Measurements from ENCODE around the gene SCARF1.

SCARF1 gene

DNA sequence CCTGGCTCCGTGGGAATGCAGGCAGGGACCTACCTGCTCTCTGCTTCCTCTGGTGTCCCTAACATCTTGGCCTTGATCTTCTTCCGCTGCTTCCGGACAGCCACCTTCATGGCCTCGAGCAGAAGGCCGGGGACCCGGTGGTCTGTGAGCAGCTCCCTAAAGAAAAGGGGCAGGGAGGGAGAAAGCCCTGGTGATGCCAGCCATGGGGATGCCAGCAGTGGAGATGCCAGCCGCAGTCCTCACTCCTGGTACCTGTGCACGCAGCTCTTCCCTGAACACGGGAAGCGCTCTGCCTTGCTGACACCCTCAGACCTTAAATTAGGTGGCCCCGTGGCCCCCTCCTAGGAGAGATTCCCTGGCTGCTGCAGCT, 2.3 kb upstream of the SCARF1 start:
- DNase-seq: no peak

DNA sequence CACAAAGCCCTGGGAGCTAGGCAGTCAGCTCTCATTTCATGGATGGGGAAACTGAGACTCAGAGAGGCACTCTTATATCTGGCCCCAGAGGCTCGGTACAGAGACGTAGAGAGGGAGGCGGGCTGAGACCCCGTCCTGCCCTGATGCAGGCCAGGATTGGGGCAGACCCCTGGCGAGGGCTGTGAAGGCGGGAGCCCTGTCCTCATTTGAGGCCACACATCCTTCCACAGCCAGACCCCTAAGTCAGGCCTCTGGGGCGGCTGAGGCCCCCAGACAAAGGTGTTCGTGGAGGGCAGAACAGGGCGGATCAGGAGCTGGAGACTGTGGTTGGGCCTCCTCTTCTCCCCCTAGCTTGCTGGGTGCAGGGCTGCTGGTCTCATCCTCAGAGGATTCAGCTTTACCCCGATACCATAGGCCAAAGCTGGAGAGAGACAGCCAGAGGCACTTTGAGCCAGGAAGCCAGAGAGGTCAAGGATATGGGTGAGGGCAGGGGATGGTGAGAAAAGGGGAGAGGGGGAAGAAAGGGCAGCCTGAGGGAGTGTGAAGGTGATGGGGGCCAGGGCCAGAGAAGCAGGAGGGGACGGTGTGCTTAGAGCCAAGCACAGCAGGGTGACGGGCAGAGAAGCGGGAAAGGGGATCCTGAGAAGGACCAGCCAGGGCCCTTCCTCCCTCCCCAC, 805 bp upstream of the SCARF1 start:
- no peak for DNase-seq

DNA sequence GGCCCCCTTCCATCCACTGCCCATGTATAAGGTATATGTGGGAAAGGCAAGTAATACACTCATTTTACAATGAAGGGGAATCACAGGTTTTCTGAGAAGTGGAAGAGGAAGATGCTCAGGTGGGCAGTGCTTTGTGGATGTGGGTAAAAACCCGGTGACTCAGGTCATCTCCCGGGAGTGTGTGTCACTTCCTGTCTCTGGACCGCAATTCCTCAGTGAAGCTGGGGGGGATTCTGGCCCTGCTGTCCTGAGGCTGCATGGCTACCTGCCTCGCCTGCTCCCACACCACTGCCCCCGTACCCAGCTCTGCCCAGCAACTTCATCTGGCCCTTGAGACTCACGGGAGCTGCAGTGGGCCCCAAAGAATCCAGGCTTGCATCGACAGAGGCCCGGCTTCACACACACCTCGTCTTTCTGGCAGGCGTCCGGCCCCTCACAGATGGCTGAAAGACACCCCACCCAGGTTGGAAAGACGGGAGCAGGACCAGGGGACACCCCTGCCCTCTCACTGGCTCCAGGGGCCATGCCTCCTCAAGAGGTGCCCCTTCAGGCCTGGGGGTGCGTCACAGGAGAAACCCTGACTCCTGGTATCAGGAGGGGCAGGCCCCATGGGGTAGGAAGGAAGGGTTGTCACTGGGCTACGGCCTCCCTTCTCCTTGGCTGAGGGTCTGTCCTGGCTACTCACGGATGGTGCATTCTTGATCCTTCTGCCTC, 882 bp downstream of the SCARF1 start:
- DNase-seq: no peak

DNA sequence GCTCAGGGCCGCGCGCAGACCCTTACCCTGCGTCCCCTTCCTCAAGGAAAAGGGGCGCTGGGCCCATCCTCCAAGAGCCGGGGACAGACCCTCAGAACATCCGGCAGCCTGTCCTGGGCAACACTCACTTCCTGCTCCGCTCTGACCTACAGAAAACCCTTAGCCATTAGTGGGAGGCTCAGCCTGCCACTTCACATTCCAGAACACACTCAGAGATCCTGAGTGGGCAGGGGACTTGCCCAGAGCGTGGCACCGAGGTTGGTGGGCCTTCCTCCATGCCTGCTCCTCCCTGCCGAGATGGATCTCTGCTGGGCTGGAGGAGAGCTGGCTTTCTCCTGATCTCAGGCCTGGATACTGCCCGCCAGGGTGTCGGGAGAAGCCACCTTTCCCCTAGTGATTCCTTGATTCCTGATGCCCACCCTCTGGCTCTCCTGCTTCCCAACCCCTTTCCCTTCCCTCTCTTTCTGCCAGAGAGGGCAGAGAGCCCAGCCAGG, 1.5 kb downstream of the SCARF1 start:
- no peak for DNase-seq

DNA sequence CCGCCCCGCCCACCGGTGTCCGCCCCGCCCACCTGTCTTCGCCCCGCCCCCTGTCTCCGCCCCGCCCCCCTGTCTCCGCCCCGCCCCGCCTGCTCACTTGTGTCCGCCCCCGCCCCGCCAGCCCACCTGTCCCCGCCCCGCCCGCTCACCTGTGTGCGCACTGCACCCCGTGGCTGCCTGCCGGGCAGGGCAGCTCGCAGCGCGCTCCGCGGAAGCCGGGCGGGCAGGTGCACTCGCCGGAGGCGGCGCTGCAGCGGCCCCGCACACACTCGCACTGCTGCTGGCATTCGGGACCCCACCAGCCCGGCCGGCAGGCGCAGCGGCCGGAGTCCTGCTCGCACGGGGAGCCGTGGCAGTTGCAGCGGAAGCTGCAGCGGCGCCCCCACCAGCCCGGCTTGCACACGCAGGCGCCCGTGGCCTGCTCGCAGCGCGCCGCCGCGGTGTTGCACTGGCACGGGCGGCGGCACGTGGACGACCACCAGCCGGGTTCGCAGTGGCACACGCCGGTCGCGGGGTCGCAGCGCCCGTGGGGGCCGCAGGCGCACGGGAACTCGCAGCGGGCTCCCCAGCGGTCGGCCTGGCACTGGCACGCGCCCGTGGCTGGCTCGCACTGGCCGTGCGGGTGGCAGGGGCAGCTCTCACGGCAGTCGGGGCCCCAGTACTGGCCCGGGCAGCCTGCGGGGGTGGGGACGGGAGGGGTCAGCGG, 2.1 kb downstream of the SCARF1 start:
- DNase-seq: no peak

DNA sequence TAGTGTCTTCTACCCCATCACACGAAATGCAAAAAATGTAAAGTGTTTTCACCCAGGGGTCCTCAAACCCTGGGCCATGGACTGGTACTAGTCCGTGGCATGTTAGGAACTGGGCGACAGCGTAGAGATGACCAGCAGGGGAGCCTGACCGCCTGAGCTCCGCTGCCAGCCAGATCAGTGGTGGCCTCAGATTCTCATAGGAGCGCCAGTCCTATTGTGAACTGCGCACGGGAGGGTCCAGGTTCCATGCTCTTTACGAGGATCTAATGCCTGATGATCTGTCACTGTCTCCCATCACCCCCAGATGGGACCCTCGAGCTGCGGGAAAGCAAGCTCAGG, 4.5 kb downstream of the SCARF1 start:
- DNase-seq: no peak

DNA sequence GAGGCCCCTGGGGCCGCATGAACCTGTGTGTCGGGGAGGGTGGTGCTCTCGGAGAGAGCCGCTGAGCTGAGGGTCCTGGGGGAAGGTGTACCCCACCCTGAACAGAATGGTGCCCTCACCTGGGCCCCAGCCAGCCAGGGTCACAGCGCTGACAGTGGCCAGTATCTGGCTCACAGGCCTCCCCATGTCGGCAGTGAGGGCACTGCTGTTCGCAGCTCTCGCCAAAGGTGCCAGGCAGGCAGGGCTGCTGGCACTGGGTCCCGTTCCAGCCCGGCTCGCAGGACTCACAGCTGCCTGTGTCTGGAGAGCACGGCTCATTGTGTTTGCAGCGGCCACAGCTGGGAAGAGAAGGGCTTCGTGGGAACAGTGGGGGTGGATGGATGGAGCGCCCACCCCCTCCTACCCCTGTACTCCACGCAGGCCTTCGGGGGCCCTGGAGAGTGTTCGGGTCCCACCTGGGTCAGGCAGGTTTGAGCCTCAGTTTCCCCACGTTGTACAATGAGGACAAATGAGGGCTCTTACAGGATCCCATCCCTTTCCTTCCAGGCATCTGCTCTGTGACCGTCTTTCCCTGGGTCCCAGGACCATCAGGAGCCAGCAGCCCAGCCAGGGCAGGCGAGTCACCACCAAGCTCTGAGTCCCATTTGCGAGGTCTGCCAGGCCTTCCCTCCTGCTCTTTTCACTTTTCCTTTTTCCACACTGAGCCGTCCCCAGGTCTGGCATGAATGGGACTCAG, 5.0 kb downstream of the SCARF1 start:
- no peak for DNase-seq

DNA sequence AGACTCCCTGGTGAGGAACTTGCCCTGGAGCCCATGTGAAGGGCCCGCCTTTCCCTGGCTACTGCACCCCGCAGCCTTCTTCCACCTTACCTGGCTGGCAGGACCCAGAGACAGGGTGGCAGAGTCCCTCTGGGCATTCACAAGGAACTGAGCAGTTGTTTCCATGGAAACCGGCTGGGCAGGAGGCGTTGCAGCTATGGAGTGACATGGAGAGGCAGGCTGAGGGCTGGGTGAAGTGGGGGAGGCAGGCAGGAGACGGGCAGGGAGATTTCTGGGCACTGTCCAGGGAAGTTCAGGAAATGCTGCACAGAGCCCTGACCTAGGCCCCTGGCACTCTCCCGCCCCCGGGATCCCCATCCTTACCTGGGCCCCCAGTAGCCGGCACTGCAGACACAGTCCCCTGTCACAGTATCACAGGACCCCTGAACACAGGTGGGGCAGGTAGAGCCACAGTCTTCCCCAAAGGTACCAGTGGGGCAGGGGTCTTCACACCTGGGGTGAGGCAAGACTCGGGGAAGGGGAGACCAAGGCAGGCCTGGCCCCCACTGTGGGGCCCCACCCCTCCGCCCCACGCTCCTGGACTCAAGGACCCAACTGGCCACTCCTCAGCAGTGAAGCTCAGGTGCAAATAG, 5.9 kb downstream of the SCARF1 start:
- no peak for DNase-seq

DNA sequence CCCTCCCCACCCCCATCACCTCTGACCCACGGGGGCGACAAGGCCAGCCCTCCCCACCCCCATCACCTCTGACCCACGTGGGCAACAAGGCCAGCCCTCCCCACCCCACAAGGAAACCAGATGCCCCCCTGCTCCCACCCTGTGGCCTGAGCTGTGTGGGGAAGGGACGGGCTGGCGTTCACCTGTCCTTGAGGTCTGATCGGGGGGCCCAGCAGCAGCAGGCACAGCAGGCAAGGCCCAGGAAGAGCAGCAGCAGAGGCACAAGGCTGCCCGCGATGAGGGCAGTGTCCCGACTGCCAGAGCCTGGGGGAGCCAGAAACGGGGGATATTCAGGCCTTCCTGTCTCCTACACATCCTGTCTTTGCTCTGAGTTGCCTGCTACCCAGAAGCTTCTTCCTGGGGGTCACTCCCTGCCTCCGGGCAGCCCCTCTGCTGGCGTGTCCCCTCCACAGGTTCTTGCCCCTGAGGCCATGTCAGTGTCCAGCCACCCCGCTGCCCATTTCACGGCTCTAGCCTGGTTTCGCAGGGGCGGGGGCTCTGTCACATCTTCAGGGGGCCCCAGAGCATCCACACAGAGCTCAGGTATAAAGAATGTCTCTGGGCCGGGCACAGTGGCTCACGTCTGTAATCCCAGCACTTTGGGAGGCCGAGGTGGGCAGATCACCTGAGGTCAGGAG, 6.8 kb downstream of the SCARF1 start:
- DNase-seq: no peak

DNA sequence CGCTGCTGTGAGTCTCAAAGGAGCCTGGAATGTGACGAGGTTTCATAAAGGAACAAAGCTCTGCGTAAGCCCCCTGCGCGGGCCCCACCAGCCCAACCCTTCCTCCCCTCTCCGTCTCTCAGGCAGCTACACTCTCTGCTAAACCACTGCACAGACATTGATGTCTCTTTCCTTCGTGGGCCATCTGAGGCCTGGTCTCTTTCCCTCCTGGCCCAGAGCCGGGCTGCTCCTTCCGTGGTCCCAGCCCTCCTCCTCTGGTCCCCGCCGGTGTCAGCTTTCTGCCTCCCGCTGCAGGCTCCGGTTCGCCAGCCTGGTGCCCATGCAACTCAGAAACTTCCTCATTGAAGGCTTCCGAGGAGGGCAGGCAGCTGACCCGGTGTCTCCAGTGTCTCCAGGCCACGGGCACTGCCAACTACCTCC, 7.4 kb downstream of the SCARF1 start:
- DNase-seq: no peak

DNA sequence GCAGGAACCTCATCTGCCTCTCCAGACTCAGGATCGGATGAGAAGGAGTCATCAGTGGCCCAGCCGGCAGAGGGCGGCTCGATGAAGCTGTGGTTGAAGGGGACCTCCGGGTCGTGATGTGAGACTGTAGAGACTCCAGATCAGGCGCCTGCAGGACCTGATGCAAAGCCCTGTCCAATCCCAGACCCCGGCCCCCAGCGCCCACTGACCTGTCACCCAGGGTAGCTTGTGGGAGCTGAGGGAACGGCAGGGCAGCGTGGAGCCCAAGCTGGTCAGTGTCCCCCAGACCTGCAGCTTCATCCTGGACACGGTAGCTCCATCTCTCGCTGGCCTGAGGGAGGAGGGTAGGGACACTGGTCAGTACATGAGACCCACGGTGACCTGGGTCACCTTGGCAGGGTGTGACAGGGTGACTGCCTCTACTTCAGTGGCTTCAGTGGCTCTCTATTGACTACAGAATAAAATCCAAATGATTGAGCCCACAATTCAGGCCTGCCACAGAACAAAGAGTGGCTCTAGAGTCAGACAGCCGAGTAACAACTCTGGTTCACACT, 8.7 kb downstream of the SCARF1 start:
- DNase-seq: no peak

DNA sequence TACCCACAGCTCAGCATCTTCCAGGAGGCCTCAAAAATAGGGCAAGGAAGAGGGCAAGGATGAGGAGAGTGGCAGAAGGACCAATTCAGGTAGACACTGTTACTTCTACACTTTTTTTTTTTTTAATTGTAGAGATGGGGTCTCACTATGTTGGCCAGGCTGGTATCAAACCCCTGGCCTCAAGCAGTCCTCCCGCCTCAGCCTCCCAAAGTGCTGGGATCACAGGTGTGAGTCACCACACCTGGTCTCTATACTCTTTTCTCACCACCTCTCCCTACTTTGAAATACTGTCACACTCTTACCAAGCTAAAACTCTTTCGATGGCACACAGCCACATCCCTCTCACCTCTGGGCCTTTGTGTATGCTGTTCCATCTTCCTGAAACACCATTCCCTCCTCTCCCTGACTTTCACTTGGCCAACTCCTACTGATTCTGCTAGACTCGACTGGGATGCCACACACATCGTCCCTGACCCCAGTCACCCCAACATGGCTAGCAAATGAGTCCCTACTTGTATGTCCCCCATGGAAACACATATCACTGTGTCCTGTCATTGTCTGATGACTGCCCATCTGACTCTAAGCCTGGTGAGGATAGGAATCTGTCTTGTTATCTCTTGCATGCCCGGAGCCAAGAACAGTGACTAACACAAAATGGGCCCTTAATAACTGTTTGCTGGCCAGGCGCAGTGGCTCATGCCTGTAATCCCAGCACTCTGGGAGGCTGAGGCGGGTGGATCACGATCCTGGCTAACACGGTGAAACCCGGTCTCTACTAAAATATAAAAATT, 9.7 kb downstream of the SCARF1 start:
- DNase-seq: no peak

DNA sequence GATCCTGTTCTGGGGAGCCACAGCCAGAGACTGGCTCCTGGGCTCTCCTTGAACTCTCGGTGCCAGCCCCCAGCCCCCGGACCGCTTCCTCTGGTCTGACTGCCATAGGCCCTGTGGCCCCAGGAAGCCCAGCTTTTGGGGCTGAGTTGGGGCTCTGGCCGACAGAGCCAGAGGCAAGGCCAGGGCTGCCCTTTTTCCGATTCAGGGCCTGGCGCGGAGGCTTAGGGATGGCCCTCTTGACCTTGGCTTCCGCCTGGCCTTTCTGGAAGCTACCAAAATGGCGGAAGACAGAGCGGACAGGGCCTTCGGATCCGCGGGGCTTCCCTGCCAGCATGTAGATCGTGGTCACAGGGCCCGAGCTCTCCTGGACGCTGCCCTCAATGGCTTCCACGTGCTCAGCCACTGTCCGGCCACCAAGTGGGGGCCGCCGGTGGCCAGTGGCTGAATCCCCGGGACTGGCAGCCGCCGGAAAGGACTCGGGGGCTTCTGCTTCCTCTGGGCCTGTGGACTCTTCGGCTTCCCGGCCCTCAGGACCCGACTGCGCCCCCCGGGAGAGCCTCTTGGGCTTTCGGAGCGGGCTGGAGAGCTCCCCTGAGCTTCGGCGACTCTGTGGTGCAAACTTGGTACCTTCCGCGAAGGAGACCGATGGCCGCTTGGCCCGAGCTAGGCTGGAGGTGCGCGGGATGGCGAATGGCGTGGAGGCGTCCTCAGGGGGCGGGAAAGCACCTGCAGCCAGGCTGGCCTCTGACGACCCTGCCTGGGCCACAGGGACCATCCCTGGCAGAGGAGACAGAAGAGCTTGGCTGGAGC, 10.5 kb downstream of the SCARF1 start:
- no peak for DNase-seq

DNA sequence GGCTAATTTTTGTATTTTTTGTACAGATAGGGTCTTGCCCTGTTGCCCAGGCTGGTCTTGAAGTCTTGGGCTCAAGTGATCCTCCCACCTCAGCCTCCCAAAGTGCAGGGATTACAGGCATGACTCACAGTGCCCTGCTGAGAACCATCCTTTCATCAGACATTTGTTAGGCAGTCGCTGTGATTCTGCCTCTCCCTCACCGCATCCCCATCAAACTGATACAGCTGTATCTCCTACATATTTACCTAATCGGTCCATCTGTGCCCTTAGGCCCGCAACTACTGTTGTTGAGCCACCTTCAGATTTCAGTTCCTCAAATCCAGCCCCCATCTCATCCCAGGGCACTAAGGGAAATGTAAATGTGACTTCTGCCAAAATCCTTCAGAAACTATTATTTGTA, 14.9 kb downstream of the SCARF1 start:
- no peak for DNase-seq

DNA sequence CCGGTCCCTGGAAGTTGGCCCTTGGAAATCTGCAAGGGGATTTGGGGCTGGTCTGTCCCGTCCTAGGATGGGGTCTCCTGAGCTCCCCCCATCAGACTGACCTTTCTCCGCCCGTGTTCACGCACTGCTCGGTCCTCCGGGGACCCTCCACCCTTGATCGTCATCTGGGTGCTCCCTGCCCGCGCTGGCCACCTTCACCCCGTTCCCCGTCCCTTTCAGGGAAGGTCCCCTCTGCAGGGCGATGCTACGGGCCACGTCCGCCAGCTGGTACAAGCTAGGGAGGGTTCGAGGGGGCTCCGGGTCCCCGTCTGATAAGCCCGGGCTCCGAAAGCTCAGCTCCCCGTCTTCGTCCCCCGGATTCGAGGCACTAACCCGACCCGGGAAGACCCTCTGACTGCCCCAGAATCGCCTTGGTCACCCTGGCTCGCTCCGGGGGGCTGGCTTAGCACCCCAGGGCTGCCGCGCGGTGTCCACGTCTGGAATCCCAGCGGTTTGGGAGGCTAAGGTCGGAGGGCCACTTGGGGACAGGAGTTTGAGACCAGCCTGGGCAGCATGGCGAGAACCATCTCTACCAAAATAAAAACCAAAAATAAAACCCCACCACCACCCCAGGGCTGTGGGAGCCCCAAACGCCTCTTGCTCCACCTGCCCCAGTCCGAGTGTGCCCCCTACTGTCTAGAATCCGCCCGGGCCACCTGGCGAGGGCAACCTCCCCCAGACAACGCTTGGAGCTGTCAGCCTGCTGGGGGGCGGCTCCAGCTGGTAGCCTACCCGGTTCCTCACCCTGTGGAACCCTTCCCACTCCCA, 15.8 kb downstream of the SCARF1 start:
- no peak for DNase-seq

DNA sequence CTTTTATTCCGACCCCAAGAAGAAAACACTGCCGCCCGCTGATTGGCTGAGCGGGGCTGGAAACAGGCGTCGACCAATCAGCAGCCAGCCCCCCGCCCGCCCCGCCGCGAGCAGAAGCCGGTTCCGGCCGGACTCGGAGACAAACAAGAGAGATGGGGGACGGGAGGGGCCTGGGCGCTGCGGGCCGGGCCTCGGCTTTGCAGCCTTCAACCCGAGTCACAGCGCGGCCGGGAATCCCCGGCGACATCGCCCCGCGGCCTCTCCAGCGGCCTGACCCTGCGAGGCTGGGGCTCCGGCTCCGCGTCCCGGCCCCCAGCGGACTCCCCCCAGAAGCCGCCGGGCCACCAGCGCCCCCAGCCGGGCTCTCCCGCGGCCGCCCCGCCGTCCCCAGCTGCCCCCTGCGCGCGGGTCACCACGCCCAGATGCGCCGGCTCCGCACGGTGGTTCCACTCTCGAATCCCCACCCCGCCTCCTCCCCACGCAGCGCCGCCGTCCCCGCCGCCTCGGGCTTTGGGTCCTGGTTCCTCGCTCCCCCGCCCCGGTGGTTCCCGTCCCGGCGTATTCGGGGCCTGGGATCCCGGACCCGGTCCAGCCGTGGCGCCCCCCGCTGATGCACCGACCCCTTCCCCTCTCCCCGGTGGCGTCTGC, 16.6 kb downstream of the SCARF1 start:
- DNase-seq: peak; percentile 80

DNA sequence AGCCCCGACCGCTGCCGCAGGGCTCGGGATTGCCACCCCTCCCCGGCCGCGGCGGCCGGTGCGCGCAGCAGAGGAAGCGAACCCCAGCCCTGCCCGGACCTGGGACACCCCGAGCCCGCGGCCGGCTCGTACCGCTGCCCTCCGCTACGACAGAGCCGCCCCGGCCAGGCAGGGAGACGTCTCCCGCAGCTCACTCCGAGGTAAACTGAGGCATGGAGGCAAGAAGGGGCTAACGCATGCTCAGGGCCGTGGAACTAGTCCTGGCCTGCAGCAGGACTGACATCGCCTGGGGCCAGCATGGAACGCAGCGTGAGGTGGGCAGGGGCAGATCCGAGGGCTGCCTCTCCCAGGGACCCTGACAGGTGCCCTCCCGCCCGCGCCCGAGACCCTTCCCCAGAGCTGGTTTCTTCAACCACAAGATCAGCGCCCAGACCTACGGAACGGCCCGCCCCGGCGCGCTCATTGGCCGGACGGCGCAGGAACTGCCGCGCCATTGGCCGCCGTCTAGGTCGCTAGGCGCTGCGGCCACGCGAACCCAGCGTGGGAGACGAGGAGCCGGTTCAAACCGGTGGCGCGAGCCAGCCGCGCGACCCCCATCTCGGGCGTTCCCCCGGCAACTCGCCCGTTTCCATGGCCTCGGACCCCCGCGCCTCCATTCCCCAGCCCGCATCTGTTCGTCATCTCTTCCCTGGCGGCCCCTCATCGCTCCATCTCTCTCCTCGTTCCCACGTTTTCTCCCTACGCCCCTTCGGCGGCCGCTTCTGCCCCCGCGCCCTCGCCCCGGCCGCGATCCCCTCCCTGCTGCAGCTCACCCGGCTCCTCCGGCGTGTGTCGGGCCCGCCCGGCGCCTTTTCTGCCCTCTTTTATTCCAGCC, 17.3 kb downstream of the SCARF1 start, which contains the start of gene SLC43A2:
Gene SLC43A2, minus strand, starts transcription at position 853 of the 874 bp plus-strand sequence. CDS start 960 bp downstream, outside the sequence.
- peak; percentile 46 for DNase-seq

Data from NCI-H446 treated with DMSO at 0.1 percent for 48 hours (cell line).